IPS-15b (cell line): ENCODE results near the gene PCCA.
A peak's percentile ranks its signal among the peaks of the same experiment; 100 is the strongest.
"Not testable (repeated sequence)": the region's sequence is repeated elsewhere in the genome, so short reads cannot be mapped to it uniquely, and the experiment has no call there.

Experiments
- H3K27me3 ChIP-seq: one replicate; pipeline ENCODE4 v1.6.1; 2013; ENCODE audit warnings: low read length; ENCODE audit not compliant: control insufficient read depth, insufficient read depth
- H3K36me3 ChIP-seq: one replicate; pipeline ENCODE4 v1.6.1; 2013; ENCODE audit warnings: low read length; ENCODE audit not compliant: control insufficient read depth, insufficient read depth
- H3K4me1 ChIP-seq: one replicate; pipeline ENCODE4 v1.6.1; 2013; ENCODE audit warnings: mild to moderate bottlenecking, low read length; ENCODE audit not compliant: control insufficient read depth, insufficient read depth
- H3K4me3 ChIP-seq: one replicate; pipeline ENCODE4 v1.5.1; 2013; ENCODE audit warnings: low read depth, low read length
- H3K9ac ChIP-seq: one replicate; pipeline ENCODE4 v1.6.1; 2013; ENCODE audit warnings: low read depth, mild to moderate bottlenecking, low read length
- H3K9me3 ChIP-seq: one replicate; pipeline ENCODE4 v1.6.1; 2013; ENCODE audit warnings: mild to moderate bottlenecking, low read length; ENCODE audit not compliant: control insufficient read depth, insufficient read depth

The PCCA gene

DNA sequence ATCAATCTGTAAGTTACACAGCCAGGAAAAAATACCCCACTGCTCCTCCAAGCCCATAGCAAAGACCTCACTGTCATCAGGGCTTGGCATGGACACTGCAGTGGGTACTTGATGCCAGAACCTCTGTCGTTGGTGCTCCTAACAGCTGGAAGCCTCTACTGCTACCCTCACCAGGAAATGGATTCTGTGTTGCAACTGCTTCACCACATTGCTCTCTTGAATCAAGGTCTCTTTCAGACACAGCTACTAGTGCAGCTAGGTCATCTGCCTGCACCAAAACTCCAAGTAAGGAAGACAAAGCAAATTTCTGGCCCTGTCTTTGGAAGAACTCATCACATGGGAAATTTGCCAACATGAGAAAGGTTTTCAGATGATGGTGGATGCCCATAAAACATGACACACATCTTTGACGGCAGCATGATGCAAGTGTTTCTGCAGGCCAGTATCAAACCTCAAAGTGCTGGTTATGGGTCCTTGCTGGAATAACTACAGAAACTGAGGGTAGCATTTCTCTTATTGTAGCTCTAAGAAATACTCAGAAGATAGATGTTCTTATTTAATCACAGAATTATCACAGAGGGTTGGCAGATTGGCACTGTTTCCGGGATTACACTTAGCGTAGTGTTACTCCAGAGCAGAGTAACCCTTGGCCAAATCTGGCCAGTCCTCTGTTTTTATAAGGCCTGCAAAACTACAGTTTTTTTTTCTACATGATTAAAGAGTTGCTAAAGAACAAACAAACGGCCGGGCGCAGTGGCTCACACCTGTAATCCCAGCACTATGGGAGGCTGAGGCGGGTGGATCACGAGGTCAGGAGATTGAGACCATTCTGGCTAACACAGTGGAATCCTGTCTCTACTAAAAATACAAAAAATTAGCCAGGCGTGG, 12.9 kb upstream of the PCCA start:
- Histone ChIP-seq H3K36me3 (no peaks in the 10 kb centered on the region), H3K4me3 (no peak overlapping the region), H3K9me3 (no peaks in the 10 kb centered on the region), H3K27me3 (no peaks in the 10 kb centered on the region), H3K9ac (no peak overlapping the region), H3K4me1 (peaks cover 3% of the 10 kb centered on the region)

DNA sequence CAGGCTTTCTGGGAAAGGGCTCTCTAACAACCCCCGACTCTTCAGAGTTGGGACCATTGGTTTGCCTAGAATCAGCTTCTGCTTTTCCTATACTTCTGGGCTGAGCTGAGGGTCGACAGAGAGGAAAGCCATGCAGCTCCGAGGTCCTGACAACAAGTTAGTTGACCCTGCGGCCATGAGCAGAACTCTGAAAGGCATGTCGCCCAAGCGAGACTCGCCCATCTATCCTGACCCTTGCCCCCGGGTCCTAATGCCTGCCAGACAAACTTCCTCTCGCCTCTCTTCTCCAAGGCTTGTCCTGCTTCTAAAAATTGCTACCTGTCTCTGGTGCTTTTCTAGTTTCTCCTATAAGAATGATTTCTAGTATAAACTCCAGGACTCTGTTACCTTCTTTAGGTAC, 9.9 kb upstream of the PCCA start:
- not testable (repeated sequence) for H3K27me3 ChIP-seq, H3K36me3 ChIP-seq, H3K9ac ChIP-seq, H3K4me3 ChIP-seq, H3K9me3 ChIP-seq, H3K4me1 ChIP-seq

DNA sequence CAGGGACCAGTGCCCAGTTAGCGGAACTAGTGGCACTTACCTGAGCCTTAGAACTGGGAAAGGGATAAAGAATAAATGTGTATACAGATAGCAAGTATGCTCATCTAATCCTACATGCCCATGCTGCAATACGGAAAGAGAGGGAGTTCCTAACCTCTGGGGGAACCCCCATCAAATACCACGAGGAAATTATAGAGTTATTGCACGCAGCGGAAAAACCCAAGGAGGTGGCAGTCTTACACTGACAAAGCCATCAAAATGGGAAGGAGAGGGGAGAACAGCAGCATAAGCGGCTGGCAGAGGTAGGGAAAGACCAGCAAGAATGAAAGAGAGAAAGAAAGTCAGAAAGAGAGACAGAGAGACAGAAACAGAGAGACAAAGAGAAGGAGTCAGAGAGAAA, 5.5 kb upstream of the PCCA start:
- H3K36me3 ChIP-seq, H3K9ac ChIP-seq: not testable (repeated sequence)

DNA sequence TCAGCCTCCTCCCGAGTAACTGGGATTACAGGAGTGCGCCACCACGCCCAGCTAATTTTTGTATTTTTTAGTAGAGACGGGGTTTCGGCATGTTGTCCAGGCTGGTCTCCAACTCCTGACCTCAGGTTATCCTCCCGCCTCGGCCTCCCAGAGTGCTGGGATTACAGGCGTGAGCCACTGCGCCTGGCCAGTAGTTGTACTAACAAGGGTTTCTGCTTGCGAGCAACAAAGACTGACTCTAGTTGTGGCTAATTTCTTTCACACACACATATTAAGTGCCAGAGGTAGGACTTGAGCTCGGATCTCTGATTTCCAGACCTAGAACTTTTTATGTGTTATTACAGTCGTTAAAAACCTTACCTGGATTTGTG, 635 bp upstream of the PCCA start:
- H3K4me1 ChIP-seq, result peaks cover 6% of the 10 kb centered on the region
- peak overlapping the region; percentile 57 for H3K9ac ChIP-seq
- peak overlapping the region; percentile 95 for H3K4me3 ChIP-seq
- no peaks in the 10 kb centered on the region for H3K9me3 ChIP-seq
- no peaks in the 10 kb centered on the region for H3K27me3 ChIP-seq
- H3K36me3 ChIP-seq, result peaks cover 9% of the 10 kb centered on the region

More for the DNA sequence above, 5.5 kb upstream of the PCCA start:
- not testable (repeated sequence) for H3K4me3 ChIP-seq, H3K9me3 ChIP-seq, H3K27me3 ChIP-seq, H3K4me1 ChIP-seq

DNA sequence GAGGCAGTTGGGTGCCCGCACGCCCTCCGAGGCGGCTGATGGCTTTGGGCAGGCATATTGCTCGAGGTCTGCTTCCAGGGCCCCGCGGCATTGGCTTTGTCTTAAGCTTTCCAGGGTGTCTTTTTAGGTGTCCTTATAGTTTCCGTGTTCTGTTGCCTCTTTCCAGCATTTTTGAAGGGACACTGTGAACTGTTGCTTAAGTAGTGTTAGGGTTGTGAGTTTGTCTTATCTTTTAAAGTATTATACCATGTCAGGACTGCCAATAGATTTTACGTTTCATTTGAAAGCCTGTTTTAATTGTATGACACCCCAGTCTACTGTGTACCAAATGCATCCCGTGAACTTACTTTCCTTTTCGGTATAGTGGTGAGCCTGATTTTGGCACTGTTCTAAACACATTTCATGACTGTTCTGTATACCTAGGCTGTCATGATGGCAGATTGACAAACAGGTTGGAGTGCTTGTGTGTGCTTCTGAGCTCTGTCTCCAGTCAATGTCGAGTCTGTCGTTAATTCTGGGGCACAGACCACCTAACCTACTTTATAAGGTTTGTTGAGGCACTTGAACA, 656 bp downstream of the PCCA start:
- no peaks in the 10 kb centered on the region for H3K27me3 ChIP-seq
- H3K4me3 ChIP-seq, result peak overlapping the region; percentile 95
- peak overlapping the region; percentile 63 for H3K9ac ChIP-seq
- H3K4me1 ChIP-seq, result peaks cover 6% of the 10 kb centered on the region
- peaks cover 9% of the 10 kb centered on the region for H3K36me3 ChIP-seq
- no peaks in the 10 kb centered on the region for H3K9me3 ChIP-seq

DNA sequence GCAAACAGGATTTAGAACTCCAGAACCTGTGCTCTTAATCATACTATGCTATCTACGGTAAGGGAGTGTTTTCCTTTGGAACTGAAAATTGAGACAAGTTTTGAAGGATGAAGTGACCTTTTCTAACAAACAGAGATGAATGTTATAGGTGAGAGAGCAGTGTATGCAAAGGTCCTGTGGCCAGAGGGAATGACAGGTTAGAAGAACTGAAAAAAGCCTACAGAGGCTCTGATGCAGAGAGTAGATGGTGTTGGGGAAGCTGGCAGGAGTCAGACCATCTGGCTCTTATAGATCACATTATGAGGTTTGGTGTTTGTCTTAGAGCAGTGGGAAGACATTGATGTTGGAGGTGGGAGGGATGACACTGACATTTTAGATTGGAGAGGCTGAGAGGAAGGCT, 2.0 kb downstream of the PCCA start:
- Histone ChIP-seq H3K4me1 (peaks cover 6% of the 10 kb centered on the region), H3K4me3 (no peak overlapping the region), H3K9ac (no peak overlapping the region), H3K27me3 (no peaks in the 10 kb centered on the region), H3K36me3 (peaks cover 4% of the 10 kb centered on the region), H3K9me3 (no peaks in the 10 kb centered on the region)

DNA sequence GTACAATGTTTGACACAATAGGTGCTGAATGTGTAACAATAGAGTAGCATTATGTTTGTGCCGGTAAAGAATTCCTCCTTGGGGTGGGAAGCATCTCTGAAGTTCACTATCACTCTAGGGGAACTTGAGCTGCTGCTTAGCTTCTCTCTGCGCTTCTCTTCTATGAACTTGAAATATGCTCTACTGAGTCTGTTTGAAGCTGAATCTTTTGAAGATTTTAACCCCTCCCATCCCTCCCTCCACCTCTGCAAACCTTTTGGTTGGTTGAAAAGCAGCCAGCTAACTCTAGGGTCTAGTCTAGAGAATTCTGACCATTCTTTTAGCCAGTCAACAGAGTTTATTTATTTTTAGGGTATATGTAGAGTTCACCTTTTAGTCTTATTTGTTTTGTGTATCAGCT, 2.5 kb downstream of the PCCA start:
- Histone ChIP-seq H3K36me3 (no peaks in the 10 kb centered on the region), H3K4me1 (peaks cover 6% of the 10 kb centered on the region), H3K9me3 (no peaks in the 10 kb centered on the region), H3K4me3 (no peak overlapping the region), H3K27me3 (no peaks in the 10 kb centered on the region), H3K9ac (no peak overlapping the region)

DNA sequence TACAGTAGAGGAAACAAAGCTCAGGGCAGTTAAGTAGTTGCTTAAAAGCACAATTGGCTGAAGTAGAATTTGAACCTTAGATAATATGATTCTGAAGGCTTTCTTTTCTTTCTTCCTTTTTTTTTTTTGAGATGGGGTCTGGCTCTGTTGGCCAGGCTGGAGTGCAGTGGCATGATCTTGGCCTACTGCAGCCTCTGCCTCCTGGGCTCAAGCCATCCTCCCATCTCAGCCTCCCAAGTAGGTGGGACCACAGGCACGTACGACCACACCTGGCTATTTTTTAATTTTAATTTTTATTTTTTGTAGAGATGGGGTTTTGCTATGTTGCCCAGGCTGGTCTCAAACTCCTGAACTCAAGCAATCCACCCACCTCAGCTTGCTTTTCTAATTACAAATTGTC, 3.4 kb downstream of the PCCA start:
- H3K4me3 ChIP-seq, H3K4me1 ChIP-seq, H3K36me3 ChIP-seq, H3K9me3 ChIP-seq, H3K9ac ChIP-seq, H3K27me3 ChIP-seq: not testable (repeated sequence)

DNA sequence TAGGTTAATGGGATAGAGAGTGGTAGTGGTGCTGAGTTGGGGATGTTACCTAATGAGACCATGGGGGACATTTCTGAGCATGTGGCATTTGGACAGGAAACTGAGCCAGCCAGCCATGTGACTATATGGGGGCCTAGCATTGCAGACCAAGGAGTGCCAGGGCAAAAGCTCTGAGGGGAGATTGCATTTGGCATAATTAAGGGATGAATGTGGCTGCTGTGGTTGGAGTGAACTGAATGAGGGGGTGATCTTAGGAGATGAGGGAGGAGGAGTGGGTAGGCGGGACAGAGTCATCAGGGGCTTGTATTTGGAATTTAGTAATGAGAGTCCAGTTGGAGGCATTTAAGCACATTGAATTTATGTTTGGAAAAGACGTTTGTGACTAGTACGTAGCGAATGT, 6.6 kb downstream of the PCCA start:
- Histone ChIP-seq H3K27me3 (no peaks in the 10 kb centered on the region), H3K9me3 (no peaks in the 10 kb centered on the region), H3K4me1 (no peaks in the 10 kb centered on the region), H3K9ac (no peak overlapping the region), H3K36me3 (no peaks in the 10 kb centered on the region), H3K4me3 (no peak overlapping the region)

DNA sequence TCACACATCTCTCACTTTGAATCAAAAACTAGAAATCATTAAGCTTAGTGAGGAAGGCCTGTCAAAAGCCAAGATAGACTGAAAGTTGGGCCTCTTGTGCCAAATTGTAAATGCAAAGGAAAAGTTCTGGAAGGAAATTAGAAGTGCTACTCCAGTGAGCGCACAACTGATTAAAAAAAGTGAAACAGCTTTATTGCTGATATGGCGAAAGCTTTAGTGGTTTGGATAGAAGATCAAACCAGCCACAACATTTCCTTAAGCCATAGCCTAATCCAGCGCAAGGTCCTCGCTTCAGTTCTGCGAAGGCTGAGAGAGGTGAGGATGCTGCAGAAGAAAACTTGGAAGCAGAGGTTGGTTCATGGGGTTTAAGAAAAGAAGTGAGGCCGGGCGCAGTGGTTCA, 7.6 kb downstream of the PCCA start:
- Histone ChIP-seq H3K9ac (no peak overlapping the region), H3K36me3 (no peaks in the 10 kb centered on the region), H3K27me3 (no peaks in the 10 kb centered on the region), H3K4me1 (no peaks in the 10 kb centered on the region), H3K4me3 (no peak overlapping the region), H3K9me3 (no peaks in the 10 kb centered on the region)

DNA sequence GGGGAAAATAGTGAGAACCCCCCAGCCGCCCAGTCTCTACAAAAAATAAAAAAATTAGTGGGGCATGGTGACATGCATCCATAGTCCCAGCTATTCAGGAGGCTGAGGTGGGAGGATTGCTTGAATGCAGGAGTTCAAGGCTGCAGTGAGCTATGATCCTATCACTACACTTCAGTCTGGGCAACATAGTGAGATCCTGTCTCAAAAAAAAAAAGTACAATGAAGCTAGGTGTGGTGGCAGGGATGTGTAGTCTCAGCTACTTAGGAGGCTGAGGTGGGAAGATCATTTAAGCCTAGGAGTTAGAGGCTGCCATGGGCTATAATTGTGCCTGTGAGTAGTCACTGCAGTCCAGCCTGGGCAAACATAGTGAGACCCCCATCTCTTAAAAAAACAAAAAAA, 8.9 kb downstream of the PCCA start:
- Histone ChIP-seq H3K9me3 (no peaks in the 10 kb centered on the region), H3K36me3 (no peaks in the 10 kb centered on the region), H3K4me1 (no peaks in the 10 kb centered on the region), H3K4me3 (no peak overlapping the region), H3K27me3 (no peaks in the 10 kb centered on the region), H3K9ac (no peak overlapping the region)

DNA sequence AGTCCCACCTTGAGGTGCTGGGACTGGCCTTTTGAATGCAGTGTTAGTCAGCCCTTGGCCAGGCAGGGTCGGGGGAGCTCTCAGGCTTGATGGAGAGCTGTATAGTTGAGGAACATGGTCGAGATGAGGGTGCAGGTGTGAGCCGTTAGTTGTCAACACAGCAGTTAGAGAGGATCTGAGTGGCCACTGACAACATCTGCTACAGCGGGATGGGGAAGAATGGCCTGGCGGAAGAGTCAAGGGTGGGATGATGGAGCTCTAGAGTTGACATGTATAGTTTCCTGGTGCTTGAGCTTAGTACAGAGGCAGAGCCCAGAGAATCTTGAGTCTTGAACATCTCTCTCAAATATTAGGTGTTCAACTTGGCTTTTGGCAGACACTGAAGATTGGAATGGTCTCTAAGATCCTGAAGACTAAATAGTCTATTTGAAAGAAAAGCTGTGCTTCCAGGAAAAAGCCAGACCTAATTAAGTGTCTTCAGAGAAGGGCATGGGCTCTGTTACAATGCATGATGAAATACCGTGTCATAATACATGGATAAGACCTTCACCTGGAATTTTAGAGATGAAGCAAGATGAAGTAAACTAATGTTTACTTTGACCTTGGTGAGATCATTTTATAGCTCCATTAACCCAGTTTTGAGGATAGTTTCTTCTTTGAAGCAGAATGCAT, 9.7 kb downstream of the PCCA start:
- Histone ChIP-seq H3K36me3 (no peaks in the 10 kb centered on the region), H3K27me3 (no peaks in the 10 kb centered on the region), H3K4me3 (no peak overlapping the region), H3K9me3 (no peaks in the 10 kb centered on the region), H3K9ac (no peak overlapping the region), H3K4me1 (no peaks in the 10 kb centered on the region)
